T-cell (primary cell): Measurements from ENCODE around the gene CMC1. TPM values are rescaled to one million over a fixed set of nuclear protein-coding genes. Genes with fewer than 3 reads are reported as not detected.

Experiments used
- ATAC-seq, 4 experiments: fragments of 200-7000 bp in 3 of 4; fragments of 150-1000 bp in 1 of 4; cut with Tn5 transposase; replicated peaks in 1 of 4; 1 replicate in 3 of 4; 2 replicates in 1 of 4; pipeline ENCODE4 v1.10.0; 2021; ENCODE audit warnings: moderate library complexity in 3 of 4, mild to moderate bottlenecking in 2 of 4, moderate number of reproducible peaks in 1 of 4
- CTCF ChIA-PET, 2 donors: fragments of 300-600 bp; sonication (Branson Sonifier 250); formaldehyde crosslinking; loops; one replicate each; lab custom pipeline; 2022; ENCODE audit warnings: antibody characterized with exemption in 2 of 2; lab: Charles Lee
- POLR2A ChIA-PET, 2 donors: fragments of 300-600 bp; sonication (Branson Sonifier 250); formaldehyde crosslinking; loops; one replicate each; lab custom pipeline; 2022; ENCODE audit warnings: antibody characterized with exemption in 2 of 2; lab: Charles Lee
- DNase-seq, 35 experiments: peaks; one replicate each; pipeline versions ENCODE4 v3.0.0 to v3.0.0-alpha.2; 2013 to 2023
- H3K27ac ChIP-seq: one replicate; pipeline ENCODE4 v1.5.1; 2013; ENCODE audit warnings: low read length
- H3K27me3 ChIP-seq, 2 experiments: replicated peaks in 1 of 2; 1 replicate in 1 of 2; 2 replicates in 1 of 2; pipeline versions ENCODE4 v1.6.1 to v1.7.0; 2013; ENCODE audit warnings: low read length in 1 of 2, mixed read lengths in 1 of 2; ENCODE audit not compliant: control insufficient read depth in 2 of 2, insufficient read depth in 2 of 2; ENCODE audit errors: extremely low read depth in 1 of 2
- H3K36me3 ChIP-seq, 2 donors: 1 replicate in 1 of 2; 2 replicates in 1 of 2; pipeline versions ENCODE4 v1.6.1 to v1.7.0; 2013; ENCODE audit warnings: low read length in 1 of 2; ENCODE audit not compliant: control insufficient read depth in 2 of 2, insufficient read depth in 1 of 2; ENCODE audit errors: extremely low read depth in 1 of 2
- H3K4me1 ChIP-seq, 2 experiments: 1 replicate in 1 of 2; 2 replicates in 1 of 2; pipeline versions ENCODE4 v1.6.1 to v1.7.0; 2013; ENCODE audit warnings: low read length in 2 of 2, mixed read lengths in 1 of 2; ENCODE audit not compliant: insufficient read depth in 2 of 2, control insufficient read depth in 1 of 2; ENCODE audit errors: extremely low read depth in 1 of 2
- H3K4me3 ChIP-seq, 2 donors: 1 replicate in 1 of 2; 2 replicates in 1 of 2; pipeline versions ENCODE4 v1.5.1 to v1.7.0; 2013; ENCODE audit warnings: mild to moderate bottlenecking in 2 of 2, low read length in 1 of 2, moderate library complexity in 1 of 2; ENCODE audit not compliant: control insufficient read depth in 1 of 2; ENCODE audit errors: extremely low read depth in 1 of 2
- H3K9me3 ChIP-seq: 2 replicates; pipeline ENCODE4 v1.7.0; 2013
- H3K27ac Mint-ChIP-seq, 2 donors: one replicate each; pipeline ENCODE4 v1.8.0; 2020 to 2021; ENCODE audit warnings: mild to moderate bottlenecking in 2 of 2, mixed read lengths in 2 of 2
- H3K27me3 Mint-ChIP-seq, 2 donors: one replicate each; pipeline ENCODE4 v1.8.0; 2021 to 2022; ENCODE audit warnings: mixed read lengths in 2 of 2
- H3K36me3 Mint-ChIP-seq: one replicate; pipeline ENCODE4 v1.8.0; 2021; ENCODE audit warnings: mixed read lengths
- H3K4me1 Mint-ChIP-seq, 3 donors: one replicate each; pipeline ENCODE4 v1.8.0; 2020 to 2022; ENCODE audit warnings: mixed read lengths in 3 of 3, mild to moderate bottlenecking in 1 of 3
- H3K4me3 Mint-ChIP-seq, 3 donors: one replicate each; pipeline ENCODE4 v1.8.0; 2020 to 2022; ENCODE audit warnings: mild to moderate bottlenecking in 3 of 3, mixed read lengths in 3 of 3, moderate library complexity in 3 of 3
- H3K9me3 Mint-ChIP-seq, 3 donors: one replicate each; pipeline ENCODE4 v1.8.0; 2020 to 2022; ENCODE audit warnings: mixed read lengths in 3 of 3
- WGBS: methylation state at CpG from one replicate; pipeline ENCODE4 v1.1.5; 2013; ENCODE audit warnings: missing lambda C conversion rate; ENCODE audit not compliant: insufficient coverage; 5-methylcytosine and 5-hydroxymethylcytosine counted together
- total RNA-seq, 35 experiments: library from RNA in 6 of 35; stranded (reverse) in 6 of 35; fragments of 120-200 nt in 1 of 35; gene quantifications; one replicate each; pipeline versions ENCODE4 v1.2.1 to v1.2.4 and lab custom pipeline; 2013 to 2026

The CMC1 gene
- total RNA-seq, 5 donors from 2014 or later (not counting 1 experiment from before 2014, with no cell fraction given) = 11.1 to 45.3 (median 18.8) TPM

DNA sequence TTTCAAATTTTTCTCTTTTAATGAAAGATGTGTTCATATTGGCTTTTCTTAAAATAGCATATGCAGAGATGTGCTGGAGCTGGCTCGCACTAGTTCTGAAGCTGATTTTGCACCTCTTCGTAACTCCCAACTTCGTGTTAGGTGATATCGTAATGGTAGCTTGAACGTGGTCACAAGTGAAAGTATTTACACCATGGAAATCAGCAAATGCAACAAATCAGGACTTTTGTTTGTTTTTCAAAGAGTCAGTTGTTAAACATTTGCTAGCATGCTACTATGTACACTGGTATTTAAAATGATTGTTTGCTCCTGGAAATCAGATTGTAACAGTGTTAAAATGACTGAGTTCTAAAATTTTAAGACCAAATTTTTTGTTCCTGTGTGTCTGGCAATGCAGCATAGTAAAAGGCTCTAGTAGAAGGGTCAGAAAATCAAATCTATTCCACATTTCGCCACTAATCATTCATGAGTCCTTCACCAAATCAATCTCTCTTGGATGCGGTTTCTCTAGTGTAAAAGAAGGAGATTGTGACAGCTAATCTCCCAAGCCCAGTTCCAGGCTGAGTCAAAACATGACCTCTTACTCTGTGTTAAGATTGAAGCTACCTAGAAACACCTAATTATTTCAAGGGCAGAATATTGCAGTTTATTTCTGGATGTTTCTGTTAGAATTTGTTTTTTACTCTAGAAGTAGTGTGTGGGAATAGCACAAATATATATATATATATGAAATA is 34.3 kb upstream of the CMC1 start:
- ATAC-seq (no peak), DNase-seq (peak in 1 of 35 experiments; percentile 12)
- Mint-ChIP-seq H3K36me3 (no peaks in the 10 kb centered on the region), H3K27ac (no peak overlapping the region), H3K9me3 (peaks cover 0 to 4% (median 0%) of the 10 kb centered on the region in 3 donors), H3K27me3 (no peaks in the 10 kb centered on the region), H3K4me3 (peak overlapping the region in 1 of 3 donors; percentile 26), H3K4me1 (peaks cover 29 to 37% (median 36%) of the 10 kb centered on the region in 3 donors)
- no peaks in the 10 kb centered on the region for H3K9me3 ChIP-seq
- peaks cover 0 to 4% of the 10 kb centered on the region in 2 experiments for H3K27me3 ChIP-seq
- no peak overlapping the region for H3K27ac ChIP-seq
- H3K4me1 ChIP-seq = peaks cover 12 to 13% of the 10 kb centered on the region in 2 experiments
- no peak overlapping the region for H3K4me3 ChIP-seq
- POLR2A ChIA-PET = interaction anchor here in 1 of 2 donors (0.7 kb wide), 1 partner anchor 15 kb away, joined by 3 read pairs; no protein-coding TSS in a partner anchor
- no peaks in the 10 kb centered on the region for H3K36me3 ChIP-seq
- WGBS = 93% methylated on average over 2 of the region's 7 CpGs
- CTCF ChIA-PET = interaction anchor here in 1 of 2 donors (1.0 to 1.2 kb wide), 2 partner anchors 15 to 105 kb away, joined by 3 read pairs; no protein-coding TSS in a partner anchor

DNA sequence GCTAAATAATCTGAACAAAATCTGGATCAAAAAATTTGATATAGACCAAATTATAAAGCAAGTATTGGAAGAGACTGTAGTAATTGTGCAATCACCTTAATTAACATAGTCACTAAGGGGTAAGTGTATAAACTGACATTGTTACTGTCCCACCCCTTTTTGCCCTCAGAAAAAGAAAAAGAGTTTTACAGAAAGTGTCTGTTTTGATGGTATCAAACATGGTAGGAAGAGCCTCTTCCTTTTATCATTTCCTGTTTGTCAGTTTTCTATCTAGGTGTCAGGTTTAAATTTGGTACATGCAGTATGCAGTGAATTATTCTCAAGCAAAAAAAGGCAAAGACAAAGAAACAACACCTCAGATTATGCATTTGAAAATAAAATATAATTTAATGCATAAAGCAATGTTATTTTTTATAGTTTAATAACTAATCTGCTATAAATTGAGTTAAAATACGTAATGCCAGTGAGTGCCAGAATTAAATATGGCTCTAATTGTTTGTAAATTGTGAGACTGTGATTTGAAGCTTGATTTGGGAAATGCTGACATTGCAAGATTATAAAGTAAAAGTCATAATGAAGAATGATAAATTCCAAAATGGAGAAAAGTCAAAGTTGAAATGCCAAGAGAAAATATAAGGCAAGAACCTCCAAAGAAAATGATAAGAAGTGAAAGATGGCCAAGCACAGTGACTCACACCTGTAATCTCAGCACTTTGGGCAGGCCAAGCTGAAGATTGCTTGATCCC is 30.3 kb upstream of the CMC1 start:
- Mint-ChIP-seq H3K27me3 (no peaks in the 10 kb centered on the region), H3K4me3 (peak overlapping the region in 1 of 3 donors; percentile 23), H3K36me3 (peaks cover 11% of the 10 kb centered on the region), H3K27ac (peak overlapping the region; percentile 61 to 78), H3K4me1 (peaks cover 27 to 38% (median 31%) of the 10 kb centered on the region in 3 donors), H3K9me3 (peaks cover 8 to 32% (median 27%) of the 10 kb centered on the region in 3 donors)
- H3K36me3 ChIP-seq = no peaks in the 10 kb centered on the region
- whole genome bisulfite sequencing = no CpG with 5 or more reads among the region's 1 CpG
- H3K27me3 ChIP-seq = no peaks in the 10 kb centered on the region
- H3K27ac ChIP-seq = peak overlapping the region; percentile 47
- DNase-seq (peak in 1 of 35 experiments; percentile 36), ATAC-seq (peak; percentile 87 to 95 (median 89))
- CTCF ChIA-PET = interaction anchor here in 1 of 2 donors (0.6 kb wide), 1 partner anchor 149 kb away, joined by 7 read pairs; no protein-coding TSS in a partner anchor
- POLR2A ChIA-PET = interaction anchor here in 1 of 2 donors (0.6 kb wide), 3 partner anchors 18 to 114 kb away, joined by 3 to 12 read pairs (median 6); no protein-coding TSS in a partner anchor
- H3K9me3 ChIP-seq = no peaks in the 10 kb centered on the region
- H3K4me3 ChIP-seq = no peak overlapping the region
- peaks cover 8 to 15% of the 10 kb centered on the region in 2 experiments for H3K4me1 ChIP-seq

DNA sequence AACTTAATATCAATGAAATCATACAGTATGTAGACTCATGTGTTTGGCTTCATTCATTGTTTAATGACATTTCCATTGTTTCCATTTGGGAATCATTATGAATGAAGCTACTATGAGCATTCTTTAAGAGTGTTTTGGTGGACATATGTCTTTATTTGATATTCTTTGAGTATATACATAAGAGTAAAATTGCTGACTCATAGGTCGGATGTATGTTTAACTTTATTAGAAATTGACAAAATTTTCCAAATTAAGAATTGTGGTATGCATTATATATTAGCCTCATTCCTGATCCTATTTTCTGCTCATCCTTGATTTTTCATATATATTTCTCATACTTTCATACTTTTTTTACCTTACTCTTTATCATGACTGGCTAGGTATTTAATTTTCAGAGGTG is 28.7 kb upstream of the CMC1 start:
- Mint-ChIP-seq H3K4me1 (peaks cover 24 to 29% (median 27%) of the 10 kb centered on the region in 3 donors), H3K27ac (no peak overlapping the region), H3K9me3 (peaks cover 8 to 37% (median 27%) of the 10 kb centered on the region in 3 donors), H3K36me3 (peaks cover 11% of the 10 kb centered on the region), H3K27me3 (no peaks in the 10 kb centered on the region), H3K4me3 (no peak overlapping the region)
- ATAC-seq (no peak), DNase-seq (no peak)
- no peaks in the 10 kb centered on the region for H3K9me3 ChIP-seq
- H3K27me3 ChIP-seq = no peaks in the 10 kb centered on the region
- CTCF ChIA-PET = interaction anchor here in 1 of 2 donors (0.6 kb wide), 1 partner anchor 25 kb away, joined by 3 read pairs; no protein-coding TSS in a partner anchor
- peaks cover 8 to 15% of the 10 kb centered on the region in 2 experiments for H3K4me1 ChIP-seq
- H3K27ac ChIP-seq = no peak overlapping the region
- POLR2A ChIA-PET = no interaction called here
- H3K36me3 ChIP-seq = no peaks in the 10 kb centered on the region
- H3K4me3 ChIP-seq = no peak overlapping the region
- no CpG with 5 or more reads among the region's 1 CpG for WGBS

DNA sequence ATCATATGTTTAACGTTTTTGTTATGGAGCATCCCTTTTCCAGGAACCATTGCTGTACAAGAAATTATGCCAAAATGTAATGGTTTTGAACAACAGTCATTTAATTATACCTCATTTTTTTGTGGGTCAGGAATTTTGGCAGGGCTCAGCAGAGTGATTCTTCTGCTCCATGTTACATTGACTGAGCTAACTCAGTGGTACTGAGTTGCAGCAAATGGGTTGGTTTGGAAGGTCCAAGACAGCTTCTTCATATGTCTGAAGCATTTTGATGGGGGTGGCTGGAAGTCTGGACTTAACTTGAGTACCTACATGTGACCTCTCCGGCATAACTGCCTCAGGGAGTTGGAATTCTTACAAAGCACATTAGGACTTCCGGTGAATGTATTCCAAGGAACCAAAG is 26.0 kb upstream of the CMC1 start:
- Histone ChIP-seq H3K36me3 (no peaks in the 10 kb centered on the region), H3K4me1 (peaks cover 6 to 13% of the 10 kb centered on the region in 2 experiments), H3K27ac (no peak overlapping the region), H3K27me3 (no peaks in the 10 kb centered on the region), H3K4me3 (no peak overlapping the region), H3K9me3 (no peaks in the 10 kb centered on the region)
- ATAC-seq (no peak), DNase-seq (no peak)
- CTCF ChIA-PET = interaction anchor here in 1 of 2 donors (0.6 kb wide), 1 partner anchor 198 kb away, joined by 3 read pairs; no protein-coding TSS in a partner anchor
- Mint-ChIP-seq H3K4me1 (peaks cover 18 to 22% (median 20%) of the 10 kb centered on the region in 3 donors), H3K27ac (no peak overlapping the region), H3K27me3 (no peaks in the 10 kb centered on the region), H3K9me3 (peaks cover 10 to 41% (median 29%) of the 10 kb centered on the region in 3 donors), H3K4me3 (no peak overlapping the region), H3K36me3 (peaks cover 11% of the 10 kb centered on the region)
- WGBS = no CpG with 5 or more reads among the region's 3 CpGs
- POLR2A ChIA-PET = no interaction called here

DNA sequence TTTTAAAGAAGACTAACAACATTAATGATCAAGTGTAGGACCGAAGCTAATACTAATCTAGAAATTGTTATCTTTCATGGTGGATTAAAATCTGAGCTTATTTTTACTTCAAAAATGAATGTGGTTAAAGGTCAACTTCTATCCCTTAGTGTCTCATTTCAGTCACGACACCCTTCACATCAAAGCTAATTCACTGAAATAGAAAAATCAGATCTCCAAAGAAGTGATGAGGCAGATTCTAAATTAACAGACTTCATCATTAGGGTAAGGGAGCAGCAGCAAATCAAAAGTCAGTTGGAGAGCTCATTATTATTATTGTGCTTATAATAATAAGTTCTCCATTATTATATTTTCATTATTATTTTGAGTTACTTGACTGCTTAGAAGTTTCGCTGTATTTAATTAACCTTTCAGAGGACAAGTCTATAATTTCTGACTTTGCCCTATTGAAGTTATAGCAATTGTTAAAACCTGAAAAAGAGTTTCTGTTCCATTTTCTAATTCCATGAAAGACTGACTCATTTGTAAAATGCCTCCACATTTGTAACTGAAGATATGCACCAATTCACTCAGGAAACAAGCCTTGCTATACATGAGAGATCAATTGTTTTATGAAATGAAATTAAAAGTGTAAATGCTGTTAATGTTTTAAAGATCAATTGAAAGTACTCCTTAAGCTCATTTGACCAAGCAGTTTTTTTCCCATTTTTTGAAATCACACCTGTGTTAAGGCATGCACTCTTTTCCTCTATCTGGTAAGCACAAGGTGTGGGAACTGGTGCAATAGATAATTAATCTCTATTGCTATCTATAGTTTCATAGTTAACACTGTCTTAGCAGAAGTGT is 23.1 kb upstream of the CMC1 start:
- H3K27ac Mint-ChIP-seq = no peak overlapping the region
- ATAC-seq = no peak

More for the DNA sequence above, 23.1 kb upstream of the CMC1 start:
- ChIA-PET POLR2A (interaction anchor here in 1 of 2 donors (0.7 kb wide), 1 partner anchor 47 kb away, joined by 3 read pairs; no protein-coding TSS in a partner anchor), CTCF (interaction anchor here in 1 of 2 donors (0.6 kb wide), 1 partner anchor 206 kb away, joined by 5 read pairs; no protein-coding TSS in a partner anchor)
- H3K36me3 ChIP-seq = no peaks in the 10 kb centered on the region
- no CpG with 5 or more reads among the region's 3 CpGs for WGBS
- Mint-ChIP-seq H3K36me3 (peaks cover 6% of the 10 kb centered on the region), H3K4me1 (peaks cover 2 to 6% (median 4%) of the 10 kb centered on the region in 3 donors), H3K4me3 (no peak overlapping the region), H3K27me3 (peaks cover 0 to 2% of the 10 kb centered on the region in 2 donors), H3K9me3 (peaks cover 16 to 32% (median 25%) of the 10 kb centered on the region in 3 donors)
- no peaks in the 10 kb centered on the region for H3K9me3 ChIP-seq
- H3K27ac ChIP-seq = no peak overlapping the region
- H3K27me3 ChIP-seq = no peaks in the 10 kb centered on the region
- no peak for DNase-seq
- H3K4me1 ChIP-seq = no peaks in the 10 kb centered on the region
- no peak overlapping the region for H3K4me3 ChIP-seq
